HG02610 (cell line): ENCODE results near the gene EDAR.

Experiments used
- ATAC-seq: cut with Tn5 transposase; IDR thresholded peaks from one replicate; pipeline ENCODE4 v1.9.1; 2021; ENCODE audit warnings: mild to moderate bottlenecking, moderate library complexity; ENCODE audit not compliant: unreplicated experiment

EDAR gene

GRCh38 chr2:108911807-108912628, 77.0 kb downstream of the EDAR start:
- ATAC-seq: no peak

- ATAC-seq: no peak
Measured at GRCh38 chr2:108911401-108911800, 77.6 kb downstream of the EDAR start.

GRCh38 chr2:108910541-108911396, 78.3 kb downstream of the EDAR start:
- ATAC-seq: no peak

- ATAC-seq: no peak
Measured at GRCh38 chr2:108910011-108910431, 79.0 kb downstream of the EDAR start.

GRCh38 chr2:108909275-108909823, 79.7 kb downstream of the EDAR start:
- ATAC-seq: no peak

GRCh38 chr2:108908713-108909070, 80.3 kb downstream of the EDAR start:
- ATAC-seq: no peak

GRCh38 chr2:108907822-108908712, 81.0 kb downstream of the EDAR start:
- ATAC-seq: no peak

GRCh38 chr2:108906403-108907077, 82.5 kb downstream of the EDAR start:
- ATAC-seq: no peak

GRCh38 chr2:108905906-108906305, 83.1 kb downstream of the EDAR start:
- no peak for ATAC-seq

GRCh38 chr2:108905176-108905575, 83.8 kb downstream of the EDAR start:
- ATAC-seq: no peak

GRCh38 chr2:108904680-108905079, 84.3 kb downstream of the EDAR start:
- no peak for ATAC-seq

GRCh38 chr2:108898315-108899082, 90.5 kb downstream of the EDAR start:
- peak; percentile 71 for ATAC-seq

GRCh38 chr2:108896741-108897140, 92.3 kb downstream of the EDAR start:
- ATAC-seq: no peak

GRCh38 chr2:108895188-108895587, 93.8 kb downstream of the EDAR start:
- ATAC-seq: no peak

- ATAC-seq: no peak
Measured at GRCh38 chr2:108894766-108895165, 94.3 kb downstream of the EDAR start.

GRCh38 chr2:108893277-108893676, 95.7 kb downstream of the EDAR start:
- ATAC-seq: no peak

GRCh38 chr2:108889907-108890306, 99.1 kb downstream of the EDAR start:
- no peak for ATAC-seq

- no peak for ATAC-seq
Measured at GRCh38 chr2:108884619-108885018, 104.4 kb downstream of the EDAR start.

GRCh38 chr2:108878276-108878675, 110.7 kb downstream of the EDAR start:
- no peak for ATAC-seq
